Measurements from ENCODE around the gene DAAM2.

The DAAM2 gene

GRCh38 chr6:39791850-39792539, at the start of gene DAAM2:
DAAM2 (plus strand) TSS chr6:39792376; CDS start chr6:39856303, 63,927 bp downstream.
- DNase-seq = peak; percentile 18

GRCh38 chr6:39746795-39747194, 45.4 kb upstream of the DAAM2 start:
- DNase-seq = no peak

DNA sequence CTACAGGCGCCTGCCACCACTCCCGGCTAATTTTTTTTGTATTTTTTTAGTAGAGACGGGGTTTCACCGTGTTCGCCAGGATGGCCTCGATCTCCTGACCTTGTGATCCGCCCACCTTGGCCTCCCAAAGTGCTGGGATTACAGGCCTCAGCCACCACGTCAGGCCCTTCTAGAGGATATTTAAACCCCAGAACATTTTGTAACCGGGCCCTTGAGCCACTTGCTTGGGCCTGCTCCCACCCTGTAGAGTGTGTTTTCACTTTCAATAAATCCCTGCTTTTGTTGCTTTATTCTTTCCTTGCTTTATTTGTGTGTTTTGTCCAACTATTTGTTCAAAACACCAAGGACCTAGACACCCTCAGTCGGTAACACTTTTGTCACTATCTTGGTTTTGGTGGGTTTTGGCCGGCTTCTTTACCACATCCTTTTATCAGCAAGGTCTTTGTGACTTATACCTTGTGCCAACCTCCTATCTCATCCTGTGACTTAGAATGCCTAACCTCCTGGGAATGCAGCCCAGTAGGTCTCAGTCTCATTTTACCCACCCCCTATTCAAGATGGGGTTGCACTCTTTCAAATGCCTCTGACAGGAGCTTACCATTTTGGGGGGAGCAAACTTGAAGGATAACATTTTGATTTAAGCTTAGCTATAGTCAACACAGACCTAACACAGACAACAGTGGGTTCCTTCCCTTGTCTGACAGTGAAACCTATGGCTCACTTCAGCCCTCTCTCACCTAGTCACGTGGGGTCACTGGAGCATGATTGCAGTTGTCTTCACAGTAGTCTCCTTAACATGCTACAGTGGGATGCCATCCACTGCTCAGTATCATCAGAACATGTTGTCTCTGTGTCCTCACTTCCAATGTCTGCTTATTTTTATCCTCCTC, 39.1 kb upstream of the DAAM2 start:
- no peak for DNase-seq

DNA sequence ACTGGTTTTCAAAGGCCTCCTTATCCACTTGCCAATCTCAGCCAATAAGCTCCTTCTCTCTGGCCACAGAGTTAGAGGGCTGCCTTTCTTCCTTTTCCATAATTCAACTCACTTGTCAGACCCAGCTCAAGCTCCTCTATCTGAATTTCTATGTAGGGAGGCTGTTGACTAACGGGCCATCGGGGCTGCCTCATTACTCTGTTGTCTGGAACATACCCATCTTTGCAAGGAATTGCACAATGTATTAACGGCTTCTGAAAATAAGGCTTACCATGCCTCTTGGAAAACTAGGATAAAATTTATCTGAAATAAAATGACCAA, 38.5 kb upstream of the DAAM2 start:
- DNase-seq = no peak

DNA sequence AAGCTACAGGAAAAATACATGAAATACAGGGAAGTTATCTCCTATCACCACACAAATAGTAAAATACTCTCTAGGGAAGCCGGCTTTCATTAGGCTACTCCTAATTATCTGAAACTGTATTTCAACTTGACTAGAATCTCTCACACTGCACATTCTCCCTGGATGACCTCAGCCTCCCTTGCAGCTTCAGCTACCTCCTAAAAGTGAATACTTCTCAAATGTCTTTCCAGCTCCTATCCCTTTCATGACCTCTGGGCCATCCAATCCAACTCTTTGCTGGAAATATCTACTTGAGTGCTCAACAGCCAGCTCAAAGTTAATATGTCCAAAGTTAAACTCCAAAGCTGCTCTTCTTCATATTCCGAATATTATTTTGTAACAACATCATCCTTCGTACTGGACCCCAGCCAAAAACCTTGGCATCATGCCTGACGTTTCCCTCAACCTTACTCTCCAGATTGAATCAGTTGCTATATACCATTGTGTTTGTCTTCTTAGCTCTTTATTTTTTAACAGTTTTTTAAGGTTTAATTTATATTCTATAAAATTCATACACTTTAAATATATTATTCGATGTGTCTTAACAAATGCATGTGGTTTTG, 37.6 kb upstream of the DAAM2 start:
- DNase-seq = no peak

DNA sequence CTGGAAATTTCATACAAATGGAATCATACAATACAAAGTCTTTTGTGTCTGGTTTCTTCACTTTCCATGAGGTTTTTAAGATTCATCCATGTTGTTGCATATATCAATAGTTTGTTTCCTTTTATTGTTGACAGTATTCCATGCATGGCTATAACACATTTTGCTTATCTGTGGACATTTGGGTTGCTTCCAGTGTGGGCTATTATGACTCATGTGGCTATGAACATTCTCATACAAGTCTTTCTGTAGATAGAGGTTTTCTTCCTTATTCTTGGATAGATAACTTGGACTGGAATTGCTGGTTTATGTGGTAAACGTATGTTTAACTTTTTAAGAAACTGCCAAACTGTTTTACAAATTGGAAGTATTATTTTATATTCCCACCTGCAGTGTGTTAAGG, 36.9 kb upstream of the DAAM2 start:
- no peak for DNase-seq

- DNase-seq = no peak
Observed at GRCh38 chr6:39756582-39756981, 35.6 kb upstream of the DAAM2 start.

GRCh38 chr6:39758905-39759605, 33.1 kb upstream of the DAAM2 start:
- no peak for DNase-seq

DNA sequence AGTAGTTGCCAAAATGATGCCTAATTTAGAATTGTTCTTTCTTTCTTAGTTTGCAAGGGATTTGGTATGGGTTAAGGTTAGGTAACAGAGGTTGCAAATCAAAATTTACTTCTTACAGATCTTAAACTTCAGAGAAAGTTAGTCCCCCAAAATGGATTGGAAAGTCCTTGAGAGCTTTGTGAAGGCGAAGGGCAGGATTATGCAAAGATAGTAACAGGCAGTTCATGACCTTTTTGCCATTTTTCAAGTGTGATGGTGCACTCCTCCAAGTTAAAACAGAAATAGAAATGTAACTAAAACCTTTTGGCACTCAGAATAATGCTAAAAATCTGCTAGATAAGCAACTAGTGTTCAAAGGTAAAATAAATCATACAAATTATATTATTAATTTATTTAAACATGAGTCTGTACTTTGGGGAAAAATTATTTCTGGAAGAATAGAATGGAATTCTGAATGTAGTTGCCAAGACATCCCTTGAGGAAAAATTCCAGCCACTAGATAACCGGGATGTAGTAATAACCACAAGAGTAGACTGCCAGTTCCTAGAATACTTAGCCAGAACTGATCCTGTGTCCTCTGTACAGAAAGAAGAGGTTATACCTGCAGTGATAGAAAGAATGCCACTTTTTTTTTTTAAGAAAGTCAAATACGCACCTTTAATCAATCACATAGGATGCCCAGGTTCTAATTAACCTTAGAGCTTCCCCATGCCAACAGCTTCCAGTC, 31.8 kb upstream of the DAAM2 start:
- no peak for DNase-seq

DNA sequence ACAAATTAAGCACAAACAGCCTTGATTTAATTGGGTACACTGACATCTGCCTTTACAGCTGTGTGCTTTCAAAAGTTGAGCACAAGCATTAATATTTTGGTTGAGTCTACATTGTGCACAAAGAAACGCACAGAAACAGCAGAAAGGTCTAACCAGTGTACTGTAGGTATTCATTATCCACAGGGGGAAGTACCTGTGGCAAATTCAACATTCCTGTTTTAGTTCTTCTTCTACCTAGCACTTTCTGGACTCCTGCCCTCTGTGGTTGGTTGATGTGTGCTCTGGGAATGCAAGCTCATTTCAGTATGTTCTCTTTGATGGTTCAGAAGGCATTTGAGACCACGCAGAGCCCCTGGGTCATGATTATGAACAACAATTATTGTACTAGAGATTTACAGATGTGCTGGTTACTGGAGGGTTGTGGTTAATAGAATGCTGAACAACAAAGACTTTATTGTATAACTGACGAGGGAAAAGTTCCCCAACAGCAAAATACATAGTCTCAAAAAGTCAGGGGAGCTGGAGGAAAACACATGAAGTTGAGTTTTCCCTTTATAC, 26.6 kb upstream of the DAAM2 start:
- no peak for DNase-seq

DNA sequence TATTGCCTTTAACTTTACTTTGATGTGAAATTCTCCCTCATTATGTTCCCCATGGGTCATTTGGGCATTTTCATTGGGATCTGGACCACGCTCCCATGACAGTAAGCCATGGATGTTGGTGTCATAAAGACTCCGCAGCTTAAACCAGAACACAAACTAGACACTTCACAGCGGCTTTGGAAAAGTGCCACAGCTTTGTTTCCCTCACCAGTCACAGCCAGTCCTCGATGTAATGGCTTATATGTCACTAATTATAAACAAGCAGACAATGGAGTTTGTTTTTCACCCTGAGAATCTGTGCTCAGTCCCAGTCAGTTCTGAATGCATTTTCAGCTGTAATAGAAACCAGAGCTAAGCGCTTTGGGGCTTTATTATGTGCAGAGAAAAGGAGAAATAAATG, 23.2 kb upstream of the DAAM2 start:
- no peak for DNase-seq

DNA sequence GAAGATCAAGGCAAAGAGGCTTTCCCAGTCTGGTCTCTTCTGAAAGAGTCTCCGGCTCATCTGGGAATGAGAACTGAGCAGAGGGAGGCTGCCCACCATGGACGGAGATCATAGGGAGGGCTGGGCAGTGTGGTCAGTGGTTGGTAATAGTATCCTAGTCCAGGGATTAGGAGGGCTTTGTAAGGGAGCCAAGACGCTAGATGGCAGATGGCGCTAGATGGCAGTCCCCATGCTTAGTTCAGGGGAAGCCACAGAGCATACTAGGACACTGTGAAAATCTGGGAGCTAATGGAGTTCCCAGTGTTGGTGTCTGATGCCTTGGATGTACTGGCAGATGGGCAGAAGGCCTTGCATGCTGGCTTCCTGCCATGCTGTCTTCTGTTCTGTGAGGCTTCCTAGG, 21.7 kb upstream of the DAAM2 start:
- no peak for DNase-seq

DNA sequence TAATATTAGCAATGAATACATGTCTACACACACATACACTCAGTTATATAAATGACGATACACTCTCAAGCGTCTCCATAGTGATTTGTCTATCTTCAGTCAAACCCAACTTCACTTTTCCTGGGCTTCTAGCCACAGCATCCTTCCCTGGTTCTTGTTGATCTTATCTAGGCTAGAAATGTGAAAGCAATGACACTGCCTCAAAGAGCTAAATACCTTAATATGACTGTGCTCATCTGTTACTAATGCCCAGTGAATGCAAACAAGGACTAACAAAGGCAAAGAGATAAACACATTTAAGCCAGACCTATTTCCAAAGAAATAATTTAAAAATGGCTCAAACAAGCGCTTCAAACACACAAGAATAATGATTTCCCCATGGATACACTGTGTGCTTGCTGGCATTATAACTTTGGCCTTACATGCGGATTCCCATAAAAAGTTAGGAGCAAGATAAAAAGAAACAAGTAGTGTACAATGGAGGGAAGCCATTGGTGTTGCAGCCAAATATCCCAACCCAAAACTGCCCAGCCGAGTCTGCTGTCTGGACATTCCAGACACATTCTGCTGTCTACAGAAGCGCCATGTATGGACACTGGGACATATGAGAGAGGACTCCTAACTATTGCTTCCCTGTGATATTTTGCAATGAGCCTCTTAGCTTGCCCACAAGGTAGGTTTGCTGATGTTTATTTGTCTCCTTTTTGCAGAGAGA, 19.5 kb upstream of the DAAM2 start:
- DNase-seq = no peak

DNA sequence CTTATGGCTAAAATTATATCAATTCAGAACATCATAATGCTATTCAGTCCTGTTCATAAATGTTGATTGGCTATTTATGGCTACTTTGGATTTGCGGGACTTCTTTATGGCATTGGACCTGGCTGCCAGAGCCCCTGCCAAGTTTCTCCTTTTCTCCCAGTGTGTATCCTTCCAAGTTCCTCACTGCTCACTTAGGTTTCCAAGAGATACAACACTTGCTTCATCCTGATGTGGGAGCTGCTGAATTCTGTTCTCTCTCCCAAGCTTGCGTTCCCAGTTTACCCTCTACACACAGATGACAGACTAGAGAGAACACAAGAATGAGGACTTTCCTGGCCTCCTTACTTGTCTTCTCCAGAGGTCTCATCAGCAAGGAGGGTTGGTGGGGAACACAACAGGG, 18.4 kb upstream of the DAAM2 start:
- no peak for DNase-seq

DNA sequence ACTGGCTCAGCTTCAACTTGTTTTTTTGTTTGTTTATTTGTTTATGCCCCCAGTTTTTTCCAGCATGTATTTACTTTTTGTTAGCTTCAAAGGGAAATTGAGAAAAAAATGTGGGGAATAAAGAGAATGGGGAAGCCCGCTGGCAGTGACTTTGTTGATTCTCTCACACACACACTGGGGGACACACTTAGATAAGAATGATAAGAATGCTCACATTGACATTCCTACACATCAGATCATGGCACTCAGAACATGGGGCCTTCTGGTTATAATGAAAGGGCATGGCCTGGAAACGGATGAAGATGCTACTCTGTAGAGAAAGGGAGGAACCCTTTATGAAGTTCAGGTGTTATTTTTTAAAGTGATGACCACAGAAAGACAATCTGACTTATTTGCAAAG, 15.6 kb upstream of the DAAM2 start:
- DNase-seq = no peak

DNA sequence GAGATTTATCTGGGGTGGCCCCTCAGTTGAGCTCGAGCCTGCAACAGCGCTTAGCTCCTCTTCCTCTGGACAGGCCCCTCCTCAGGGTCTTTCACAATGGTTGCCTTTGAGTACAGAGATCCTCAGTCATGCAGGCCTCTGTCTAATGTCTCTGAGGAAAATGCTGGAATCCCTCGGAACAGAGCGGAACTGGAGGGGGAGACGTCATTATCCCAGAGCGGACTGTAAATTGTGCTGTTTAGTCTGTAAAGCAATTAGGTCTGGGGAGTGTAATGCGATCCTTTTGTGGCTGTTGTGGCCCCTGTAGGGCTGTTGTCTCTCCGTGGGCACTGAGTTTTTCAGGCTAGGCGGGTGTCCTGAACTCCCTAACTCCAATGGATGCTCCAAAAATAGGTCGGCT, 15.0 kb upstream of the DAAM2 start:
- no peak for DNase-seq

GRCh38 chr6:39777661-39778060, 14.5 kb upstream of the DAAM2 start:
- no peak for DNase-seq

DNA sequence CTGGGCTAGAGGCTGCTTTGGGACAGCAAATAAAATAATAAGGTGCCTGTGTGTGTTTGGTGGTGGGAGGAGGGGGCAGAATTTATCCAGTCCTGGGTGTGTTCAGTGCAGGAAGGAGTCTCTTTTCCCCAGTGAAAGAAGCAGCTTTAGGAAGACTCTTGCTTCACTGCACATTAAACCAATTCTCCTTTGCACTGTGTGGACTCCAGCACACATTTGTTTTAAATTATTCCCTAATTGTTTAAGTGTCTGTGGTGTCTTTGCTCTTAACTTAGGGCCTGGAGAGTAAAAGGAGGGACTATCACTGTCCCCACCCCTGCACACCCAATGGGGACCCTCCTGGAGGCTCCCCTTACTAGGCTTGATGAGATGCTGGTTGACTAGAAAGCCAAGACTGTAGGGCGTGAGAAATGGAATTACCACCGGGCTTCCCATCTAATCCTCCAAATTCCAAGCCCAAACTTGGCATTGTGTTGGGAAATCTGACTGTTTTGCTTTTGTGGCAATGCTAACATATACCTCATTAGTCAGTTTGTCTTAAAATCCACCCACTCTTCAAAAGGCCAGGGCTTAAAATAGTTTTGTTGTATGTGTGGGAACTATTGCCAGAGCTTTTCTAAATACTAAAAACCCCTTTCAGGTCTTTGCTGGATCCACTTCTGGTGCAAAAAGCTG, 13.5 kb upstream of the DAAM2 start:
- DNase-seq = no peak

- DNase-seq = no peak
Observed at GRCh38 chr6:39785281-39785680, 6.9 kb upstream of the DAAM2 start.

GRCh38 chr6:39786649-39787048, 5.5 kb upstream of the DAAM2 start:
- DNase-seq = no peak

DNA sequence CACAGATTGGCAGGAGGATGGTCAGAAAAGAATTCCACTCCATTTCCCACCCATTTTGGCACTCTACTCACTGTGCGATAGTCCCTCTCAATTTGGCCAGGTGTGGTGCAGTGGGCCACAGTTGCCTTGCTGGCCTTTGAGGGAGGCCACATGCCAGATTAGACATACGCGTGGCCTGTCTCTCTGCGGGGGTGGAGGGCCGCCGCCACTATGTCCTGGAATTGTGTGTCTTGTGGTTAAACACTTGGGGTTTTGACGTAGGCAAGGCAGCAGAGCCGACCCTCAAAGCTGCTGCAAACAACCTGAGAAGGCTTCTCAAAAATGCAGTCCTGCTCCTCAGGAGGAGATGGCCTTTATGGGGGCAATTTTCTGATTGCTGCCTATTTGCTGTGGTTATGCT, 4.9 kb upstream of the DAAM2 start:
- no peak for DNase-seq
